ENCODE measurements around the gene KDF1. TPM values are rescaled to one million over a fixed set of nuclear protein-coding genes. Genes with fewer than 3 reads are reported as not detected.

Gene KDF1
- polyA plus RNA-seq, 3 donors from 2014 or later = 0.29 to 1.3 TPM; not detected in 1

DNA sequence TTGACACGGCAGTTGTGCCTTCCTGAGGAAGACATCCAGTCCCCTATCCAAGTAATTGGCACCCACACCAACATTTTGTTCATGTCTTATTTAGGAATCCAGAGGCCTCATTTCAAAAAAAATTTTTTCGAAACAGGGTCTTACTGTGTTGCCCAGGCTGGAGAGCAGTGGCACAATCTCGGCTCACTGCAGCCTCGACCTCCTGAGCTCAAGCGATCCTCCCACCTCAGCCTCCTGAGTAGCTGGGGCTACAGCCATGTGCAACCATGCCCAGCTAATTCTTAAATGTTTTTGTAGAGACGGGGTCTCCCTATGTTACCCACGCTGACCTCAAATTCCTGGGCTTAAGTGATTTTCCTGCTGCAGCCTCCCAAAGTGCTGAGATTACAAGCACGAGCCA, 24.0 kb upstream of the KDF1 start:
- H3K27ac Mint-ChIP-seq = no peak overlapping the region
- peaks cover 3 to 12% (median 7%) of the 10 kb centered on the region in 3 donors for H3K27me3 Mint-ChIP-seq (ENCODE audit: low read depth in 3 of 3)
- no peak overlapping the region for H3K4me3 Mint-ChIP-seq
- DNase-seq = no peak
- no peaks in the 10 kb centered on the region for H3K4me1 Mint-ChIP-seq
- H3K36me3 Mint-ChIP-seq = no peaks in the 10 kb centered on the region
- H3K9me3 Mint-ChIP-seq = no peaks in the 10 kb centered on the region

DNA sequence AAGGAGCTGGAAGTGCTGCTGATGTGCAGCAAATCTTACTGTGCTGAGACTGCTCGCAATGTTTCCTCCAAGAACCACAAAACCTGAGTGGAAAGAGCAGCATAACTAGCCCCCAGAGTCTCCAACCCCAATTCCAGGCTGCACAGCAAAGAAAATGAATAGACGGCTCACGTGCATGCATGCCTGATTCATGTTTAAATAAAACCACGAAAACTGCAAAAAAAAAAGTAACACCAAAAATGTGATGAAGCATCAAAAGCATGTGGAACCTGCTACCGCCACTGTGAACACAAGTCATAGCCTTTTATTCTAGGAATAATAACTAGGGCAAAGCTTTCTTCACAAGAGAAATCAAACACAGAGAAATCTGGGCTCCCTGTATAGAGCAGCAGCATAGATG, 23.6 kb upstream of the KDF1 start:
- Mint-ChIP-seq H3K4me3 (no peak overlapping the region), H3K36me3 (no peaks in the 10 kb centered on the region), H3K27me3 (ENCODE audit: low read depth in 3 of 3) (peaks cover 3 to 14% (median 7%) of the 10 kb centered on the region in 3 donors), H3K9me3 (no peaks in the 10 kb centered on the region), H3K27ac (no peak overlapping the region), H3K4me1 (no peaks in the 10 kb centered on the region)
- DNase-seq = no peak

DNA sequence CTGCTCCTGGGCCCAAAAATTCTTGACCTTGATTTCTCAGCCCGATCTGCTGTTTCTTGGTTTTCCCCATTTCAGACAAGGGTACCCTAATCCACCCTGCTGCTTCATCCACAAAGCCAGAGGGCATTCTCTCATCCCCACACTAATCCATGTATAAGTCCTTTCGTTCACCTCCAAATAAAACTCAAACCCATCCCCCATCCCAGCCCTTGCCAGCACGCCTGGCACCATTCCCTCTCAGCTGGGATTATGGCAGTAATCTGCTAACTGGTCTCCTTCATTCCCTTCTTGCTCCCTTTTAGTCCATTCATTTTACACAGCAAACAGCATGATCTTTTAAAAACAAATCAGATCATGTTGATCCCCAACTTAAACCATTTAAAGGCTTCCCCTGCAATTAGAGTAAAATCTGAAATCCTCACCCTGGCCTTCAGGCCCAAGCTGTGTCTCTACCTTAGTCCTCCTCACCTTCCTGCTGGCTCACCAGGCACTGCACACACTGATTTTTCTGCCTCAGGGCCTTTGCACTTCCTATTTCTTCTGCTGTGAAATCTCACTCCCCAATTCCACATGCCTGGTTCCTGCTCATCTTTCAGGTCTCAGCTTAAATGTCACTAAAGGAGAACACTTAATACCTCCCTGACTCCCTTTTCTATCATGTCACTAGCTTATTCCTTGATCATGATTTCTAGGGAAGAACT, 21.0 kb upstream of the KDF1 start:
- Mint-ChIP-seq H3K36me3 (no peaks in the 10 kb centered on the region), H3K27ac (no peak overlapping the region), H3K9me3 (no peaks in the 10 kb centered on the region), H3K4me1 (no peaks in the 10 kb centered on the region), H3K4me3 (no peak overlapping the region), H3K27me3 (ENCODE audit: low read depth in 3 of 3) (peaks cover 0 to 7% (median 4%) of the 10 kb centered on the region in 3 donors)
- no peak for DNase-seq

DNA sequence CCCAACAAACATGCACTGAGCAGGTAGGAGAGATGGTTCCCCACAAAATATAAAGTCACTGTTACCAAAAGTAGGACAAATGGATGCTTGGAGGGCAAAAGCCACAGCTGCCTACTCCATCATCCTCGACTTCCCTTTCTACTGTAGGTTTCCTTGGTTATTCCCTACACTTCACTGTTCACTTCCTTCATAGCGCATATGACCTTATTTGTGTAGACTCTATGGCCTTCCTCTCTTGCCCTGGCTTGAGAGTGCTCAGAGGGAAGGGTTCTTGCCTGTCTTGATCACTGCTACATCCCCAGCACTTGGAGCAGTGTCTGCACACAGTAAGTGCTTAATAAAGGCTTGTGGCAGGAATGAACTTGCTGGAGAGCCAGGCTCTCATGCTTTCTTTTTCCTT, 18.6 kb upstream of the KDF1 start:
- Mint-ChIP-seq H3K4me1 (no peaks in the 10 kb centered on the region), H3K9me3 (no peaks in the 10 kb centered on the region), H3K36me3 (no peaks in the 10 kb centered on the region), H3K27ac (no peak overlapping the region), H3K27me3 (ENCODE audit: low read depth in 3 of 3) (peaks cover 0 to 4% (median 2%) of the 10 kb centered on the region in 3 donors), H3K4me3 (no peak overlapping the region)
- no peak for DNase-seq

DNA sequence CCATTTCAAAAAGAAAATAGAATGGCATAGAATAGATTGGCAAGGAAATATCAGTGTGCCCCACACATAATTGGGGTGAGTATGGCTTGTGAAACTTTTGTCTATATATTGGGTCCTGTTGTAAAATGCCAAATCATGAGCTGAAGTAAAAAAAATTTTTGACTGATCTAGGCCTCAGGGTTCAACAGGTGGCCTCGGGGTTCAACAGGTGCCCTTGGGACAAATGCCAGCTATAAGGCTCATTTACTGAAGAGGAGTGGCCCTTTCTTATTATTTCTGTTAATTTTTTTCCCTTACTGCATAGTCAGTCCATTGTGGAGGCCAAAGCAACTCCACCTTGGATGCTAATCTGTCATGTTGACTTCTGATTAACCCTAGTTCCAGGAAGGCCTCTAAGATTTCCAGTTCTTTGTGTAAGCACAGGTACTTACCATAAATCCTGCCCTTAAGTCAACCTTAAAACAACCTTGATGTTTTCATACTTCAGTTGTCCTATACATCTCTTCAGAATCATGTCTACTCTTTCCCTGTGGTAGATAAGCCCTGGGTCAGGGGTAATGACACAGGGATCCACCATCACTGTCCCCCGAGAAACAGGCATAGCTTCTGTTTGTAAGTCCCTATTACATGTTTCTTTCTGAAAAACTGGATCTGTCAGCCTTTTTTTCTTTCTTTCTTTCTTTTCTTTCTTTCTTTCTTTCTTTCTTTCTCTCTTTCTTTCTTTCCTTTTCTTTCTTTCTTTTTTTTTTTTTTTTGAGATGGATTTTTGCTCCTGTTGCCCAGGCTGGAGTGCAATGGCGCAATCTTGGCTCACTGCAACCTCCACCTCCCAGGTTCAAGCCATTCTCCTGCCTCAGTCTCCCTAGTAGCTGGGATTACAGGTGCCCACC, 16.6 kb upstream of the KDF1 start:
- no peak for DNase-seq
- no peak overlapping the region for H3K27ac Mint-ChIP-seq
- no peaks in the 10 kb centered on the region for H3K36me3 Mint-ChIP-seq

DNA sequence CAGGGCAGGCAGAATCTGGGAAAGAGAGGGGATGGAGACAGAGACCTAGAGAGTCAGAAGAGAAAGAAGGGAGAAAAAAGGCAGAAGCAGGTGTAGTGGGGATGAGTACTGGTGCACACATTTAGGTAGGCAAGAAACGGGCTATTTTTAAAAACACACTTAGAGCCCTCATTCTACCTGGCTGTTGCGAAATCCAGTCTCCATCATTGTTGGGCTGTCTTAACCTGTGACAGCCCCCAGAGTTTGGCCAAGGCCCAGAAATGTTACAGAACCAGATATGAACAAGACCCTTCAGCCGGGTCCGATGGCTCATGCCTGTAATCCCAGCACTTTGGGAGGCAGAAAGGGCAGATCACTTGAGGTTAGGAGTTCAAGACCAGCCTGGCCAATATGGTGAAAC, 12.6 kb upstream of the KDF1 start:
- no peaks in the 10 kb centered on the region for H3K9me3 Mint-ChIP-seq
- H3K27me3 Mint-ChIP-seq (ENCODE audit: low read depth in 3 of 3) = peaks cover 0 to 7% (median 2%) of the 10 kb centered on the region in 3 donors
- DNase-seq = no peak
- H3K27ac Mint-ChIP-seq = no peak overlapping the region
- no peaks in the 10 kb centered on the region for H3K36me3 Mint-ChIP-seq
- no peaks in the 10 kb centered on the region for H3K4me1 Mint-ChIP-seq
- H3K4me3 Mint-ChIP-seq = no peak overlapping the region

More for the DNA sequence above, 16.6 kb upstream of the KDF1 start:
- Mint-ChIP-seq H3K4me1 (no peaks in the 10 kb centered on the region), H3K27me3 (ENCODE audit: low read depth in 3 of 3) (peaks cover under 1 to 4% (median 2%) of the 10 kb centered on the region in 3 donors), H3K9me3 (no peaks in the 10 kb centered on the region), H3K4me3 (no peak overlapping the region)

DNA sequence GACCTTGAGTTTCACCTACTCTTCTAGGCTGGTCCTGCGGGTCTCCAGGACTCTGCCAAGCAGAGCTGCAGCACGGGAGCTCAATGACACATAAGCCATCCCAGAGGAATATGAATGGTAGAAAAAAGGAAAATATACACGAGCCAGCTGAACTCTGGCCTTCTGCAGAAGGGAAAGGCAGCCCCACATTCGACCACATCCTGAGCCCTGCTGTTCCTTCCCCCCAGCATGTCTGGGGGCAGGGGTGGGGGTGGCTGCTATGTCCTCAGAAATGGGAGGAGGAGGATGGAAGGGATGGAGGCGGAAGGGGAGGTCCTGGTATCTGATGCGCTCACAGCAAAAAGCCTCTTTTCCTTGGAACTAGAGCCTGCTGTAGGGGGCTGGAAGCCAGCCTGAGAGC, 12.1 kb upstream of the KDF1 start:
- Mint-ChIP-seq H3K9me3 (no peaks in the 10 kb centered on the region), H3K27me3 (ENCODE audit: low read depth in 3 of 3) (peaks cover 0 to 9% (median 2%) of the 10 kb centered on the region in 3 donors), H3K4me1 (no peaks in the 10 kb centered on the region), H3K4me3 (no peak overlapping the region), H3K36me3 (no peaks in the 10 kb centered on the region), H3K27ac (peak overlapping the region in 1 of 6 donors; percentile 50)
- no peak for DNase-seq

DNA sequence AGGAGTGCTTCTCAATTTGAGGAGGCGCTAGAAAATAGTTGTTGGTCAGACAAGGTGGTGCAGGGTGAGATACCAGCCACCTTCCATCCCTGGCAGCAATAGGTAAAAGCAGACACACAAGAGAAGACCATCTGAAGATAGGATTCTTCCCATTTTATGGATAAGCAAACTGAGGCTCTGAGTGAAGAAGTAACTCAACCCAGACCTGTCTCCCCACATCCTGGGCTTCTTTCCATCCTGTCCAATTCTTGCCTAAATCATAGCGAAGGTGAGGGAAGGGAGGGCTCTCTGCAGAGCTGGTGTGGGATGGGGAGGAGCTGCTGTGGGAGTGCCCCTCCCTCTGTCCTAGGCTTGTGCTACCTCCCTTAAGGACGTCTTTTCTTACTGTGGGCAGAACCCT, 11.3 kb upstream of the KDF1 start:
- H3K36me3 Mint-ChIP-seq = no peaks in the 10 kb centered on the region

DNA sequence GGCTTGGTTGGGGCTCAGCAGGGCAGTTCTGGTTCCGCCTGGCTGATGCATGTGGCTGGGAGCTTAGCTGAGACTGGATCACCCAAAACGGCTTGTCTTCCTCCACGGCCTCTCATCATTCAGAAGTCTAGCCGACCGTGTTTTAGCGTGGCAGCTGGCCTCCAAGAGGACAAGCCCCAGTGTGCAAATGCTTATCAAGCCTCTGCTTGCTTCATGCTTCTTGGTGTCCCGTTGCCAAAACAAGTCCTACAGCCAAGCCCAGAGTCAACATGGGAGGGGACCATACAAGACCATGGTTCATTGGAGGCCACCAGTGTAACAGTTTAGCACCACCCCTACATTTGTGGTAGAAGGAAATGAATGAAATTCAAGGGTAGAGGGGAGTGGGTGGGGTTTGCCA, 10.5 kb upstream of the KDF1 start:
- no peak for DNase-seq
- Mint-ChIP-seq H3K27ac (no peak overlapping the region), H3K9me3 (no peaks in the 10 kb centered on the region), H3K4me1 (no peaks in the 10 kb centered on the region), H3K36me3 (no peaks in the 10 kb centered on the region), H3K4me3 (no peak overlapping the region), H3K27me3 (ENCODE audit: low read depth in 3 of 3) (peaks cover 1 to 9% (median 2%) of the 10 kb centered on the region in 3 donors)

More for the DNA sequence above, 11.3 kb upstream of the KDF1 start:
- H3K27me3 Mint-ChIP-seq (ENCODE audit: low read depth in 3 of 3) = peaks cover 0 to 9% (median 2%) of the 10 kb centered on the region in 3 donors
- H3K4me3 Mint-ChIP-seq = no peak overlapping the region
- no peaks in the 10 kb centered on the region for H3K9me3 Mint-ChIP-seq
- H3K27ac Mint-ChIP-seq = no peak overlapping the region
- no peak for DNase-seq
- H3K4me1 Mint-ChIP-seq = no peaks in the 10 kb centered on the region

DNA sequence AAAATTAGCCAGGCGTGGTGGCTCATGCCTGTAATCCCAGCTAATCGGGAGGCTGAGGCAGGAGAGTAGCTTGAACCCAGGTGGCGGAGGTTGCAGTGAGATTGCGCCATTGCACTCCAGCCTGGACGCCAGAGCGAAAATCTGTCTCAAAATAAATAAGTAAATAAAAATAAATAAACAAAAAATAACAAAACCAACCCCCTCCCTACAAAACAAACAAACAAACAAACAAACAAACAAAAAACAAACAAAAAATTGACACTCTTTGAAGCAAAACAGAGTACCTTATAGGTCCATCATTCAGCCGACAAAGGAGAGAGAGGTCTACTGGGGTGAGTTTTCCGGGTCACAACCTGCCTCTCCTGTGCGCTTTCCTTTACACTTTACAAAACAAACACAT, 5.4 kb upstream of the KDF1 start:
- no peak for DNase-seq
- peaks cover 0 to under 1% (median 0%) of the 10 kb centered on the region in 6 donors for H3K9me3 Mint-ChIP-seq
- no peak overlapping the region for H3K4me3 Mint-ChIP-seq
- peaks cover 0 to 25% (median 8%) of the 10 kb centered on the region in 3 donors for H3K27me3 Mint-ChIP-seq (ENCODE audit: low read depth in 3 of 3)
- H3K27ac Mint-ChIP-seq = no peak overlapping the region
- no peaks in the 10 kb centered on the region for H3K36me3 Mint-ChIP-seq
- peaks cover 4% of the 10 kb centered on the region in 2 donors for H3K4me1 Mint-ChIP-seq

DNA sequence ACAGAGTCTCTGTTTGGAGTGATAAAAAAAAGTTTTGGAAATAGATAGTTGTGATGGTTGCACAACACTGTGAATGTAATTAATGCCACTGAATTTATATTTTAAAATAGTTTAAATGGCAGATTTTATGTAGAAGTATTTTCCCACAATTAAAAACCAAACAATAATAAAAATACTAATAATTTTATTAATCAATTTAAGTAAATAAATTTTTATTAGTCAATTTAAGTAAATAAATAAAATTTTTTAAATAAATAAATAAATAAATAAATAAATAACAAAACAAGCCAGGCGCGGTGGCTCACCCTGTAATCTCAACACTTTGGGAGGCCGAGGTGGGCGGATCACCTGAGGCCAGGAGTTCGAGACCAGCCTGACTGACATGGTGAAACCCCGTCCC, 4.9 kb upstream of the KDF1 start:
- H3K9me3 Mint-ChIP-seq = peaks cover 0 to 2% (median 0%) of the 10 kb centered on the region in 6 donors
- DNase-seq = no peak
- peaks cover 0 to 28% (median 8%) of the 10 kb centered on the region in 3 donors for H3K27me3 Mint-ChIP-seq (ENCODE audit: low read depth in 3 of 3)
- peaks cover 6 to 7% of the 10 kb centered on the region in 2 donors for H3K4me1 Mint-ChIP-seq
- no peaks in the 10 kb centered on the region for H3K36me3 Mint-ChIP-seq
- H3K4me3 Mint-ChIP-seq = no peak overlapping the region
- H3K27ac Mint-ChIP-seq = no peak overlapping the region

DNA sequence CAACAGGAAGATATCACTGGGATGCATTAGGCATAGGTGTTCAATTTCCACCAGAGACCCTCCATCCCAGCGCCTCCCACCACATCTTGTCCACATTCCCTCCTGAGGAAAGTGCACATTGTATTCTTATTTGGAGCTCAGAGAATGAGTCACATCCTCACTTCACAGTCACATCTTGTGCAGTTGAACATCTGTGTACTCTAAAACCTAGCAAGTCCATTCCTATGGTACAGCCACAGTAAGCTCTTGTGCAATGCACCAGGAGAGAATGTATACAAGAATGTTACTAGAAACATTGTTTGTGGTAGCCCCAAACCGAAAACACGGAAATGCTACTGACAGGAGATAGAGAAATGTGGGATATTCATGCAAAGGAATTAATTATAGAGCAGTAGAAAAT, 1.6 kb upstream of the KDF1 start:
- peak overlapping the region in 1 of 5 donors; percentile 25 for H3K4me3 Mint-ChIP-seq
- no peak for DNase-seq
- no peak overlapping the region for H3K27ac Mint-ChIP-seq
- peaks cover 7 to 11% of the 10 kb centered on the region in 2 donors for H3K4me1 Mint-ChIP-seq
- H3K9me3 Mint-ChIP-seq = peaks cover 0 to 2% (median 0%) of the 10 kb centered on the region in 6 donors
- H3K27me3 Mint-ChIP-seq (ENCODE audit: low read depth in 3 of 3) = peaks cover 6 to 33% (median 10%) of the 10 kb centered on the region in 3 donors
- no peaks in the 10 kb centered on the region for H3K36me3 Mint-ChIP-seq

DNA sequence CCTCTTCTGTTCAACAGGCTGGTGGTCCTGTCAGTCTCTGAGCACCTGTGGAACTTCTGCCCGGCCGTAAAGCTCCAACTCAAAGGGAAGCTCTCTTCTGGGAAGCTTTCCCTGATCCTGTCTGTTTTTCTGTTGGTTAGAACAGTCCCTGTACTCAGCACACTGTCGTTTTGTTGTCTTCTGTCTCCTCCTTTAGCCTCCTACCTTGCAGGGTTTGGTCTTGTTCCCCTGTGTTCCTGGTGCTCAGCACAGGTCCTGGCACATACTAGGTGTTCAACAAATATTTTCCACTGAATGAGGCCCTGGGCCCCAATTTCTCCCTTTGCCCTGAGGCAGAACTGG, 328 bp upstream of the KDF1 start:
- Mint-ChIP-seq H3K4me1 (peaks cover 7 to 11% of the 10 kb centered on the region in 2 donors), H3K27ac (peak overlapping the region in 2 of 6 donors; percentile 26 to 65), H3K9me3 (peaks cover 0 to 2% (median 0%) of the 10 kb centered on the region in 6 donors), H3K36me3 (no peaks in the 10 kb centered on the region), H3K4me3 (peak overlapping the region; percentile 66 to 88 (median 80)), H3K27me3 (ENCODE audit: low read depth in 3 of 3) (peaks cover 6 to 34% (median 11%) of the 10 kb centered on the region in 3 donors)
- DNase-seq = no peak

DNA sequence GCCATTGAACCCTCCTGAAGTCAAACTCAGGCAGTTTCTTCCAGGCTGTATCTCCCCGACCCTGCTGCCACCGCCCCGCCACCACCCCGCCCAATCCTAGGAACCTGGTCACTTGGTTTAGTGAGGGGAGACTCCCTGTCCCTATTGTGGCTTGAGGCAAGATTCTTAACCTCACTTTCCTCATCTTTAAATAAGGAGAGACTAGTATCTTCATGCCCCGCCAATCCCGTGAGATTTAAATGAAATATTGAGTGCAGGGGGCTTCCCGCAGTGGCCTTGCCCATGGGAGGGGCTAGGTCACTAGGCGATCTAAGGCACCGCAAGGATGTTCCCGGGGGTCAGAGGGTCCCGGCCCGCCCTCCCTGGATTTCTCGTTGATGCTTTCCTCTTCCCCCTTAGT, 998 bp downstream of the KDF1 start:
- H3K9me3 Mint-ChIP-seq = peaks cover 0 to 2% (median 0%) of the 10 kb centered on the region in 6 donors
- peaks cover 7 to 11% of the 10 kb centered on the region in 2 donors for H3K4me1 Mint-ChIP-seq
- H3K27me3 Mint-ChIP-seq (ENCODE audit: low read depth in 3 of 3) = peaks cover 6 to 31% (median 12%) of the 10 kb centered on the region in 3 donors
- no peak overlapping the region for H3K27ac Mint-ChIP-seq
- no peak for DNase-seq
- H3K36me3 Mint-ChIP-seq = no peaks in the 10 kb centered on the region
- H3K4me3 Mint-ChIP-seq = peak overlapping the region; percentile 7 to 46 (median 41)
